K562 (cell line): ENCODE results near the gene DIP2C. TPM values are rescaled to one million over a fixed set of nuclear protein-coding genes. Genes with fewer than 3 reads are reported as not detected.

ENCODE experiments used
- ATAC-seq: fragments of 200-7000 bp; cut with Tn5 transposase; 3 replicates; pipeline ENCODE4 v1.9.1; 2020; ENCODE audit warnings: moderate library complexity
- BruUV-seq: library from RNA; stranded (reverse); fragments of 400-500 nt; replicated peaks from 2 replicates; lab custom pipeline; 2021; lab: Mats Ljungman, UMichigan
- CTCF ChIA-PET: fragments of 300-600 bp; formaldehyde crosslinking; extraction: SDS; loops from one replicate; lab custom pipeline; 2021; ENCODE audit warnings: low intra/inter-chr PET ratio; lab: Yijun Ruan, JAX
- POLR2A ChIA-PET: fragments of 300-600, 350-650 bp; sonication (Branson Sonifier 250); formaldehyde crosslinking; extraction: SDS; loops from one replicate; lab custom pipeline; 2021; ENCODE audit warnings: antibody characterized with exemption, inconsistent platforms; lab: Yijun Ruan, JAX
- DNase-seq, 4 experiments: peaks; one replicate each; pipeline versions ENCODE4 v3.0.0 to v3.0.0-alpha.2; 2011 to 2018; ENCODE audit warnings: low spot score in 3 of 4, mixed read lengths in 3 of 4; ENCODE audit errors: extremely low read depth in 1 of 4
- FAIRE-seq: peaks from 2 replicates; lab custom pipeline; 2011; peaks lifted over from hg19 to GRCh38; lab: Jason Lieb, UNC
- H2AFZ ChIP-seq: 2 replicates; pipeline ENCODE4 v1.6.0; 2011; ENCODE audit warnings: low read depth, low read length, control low read depth, inconsistent platforms
- H3K27ac ChIP-seq: fragments of 200-600 bp; 3 replicates; pipeline ENCODE4 v1.8.0; 2011; ENCODE audit warnings: low read depth, mild to moderate bottlenecking, control low read depth, inconsistent platforms, low read length, moderate library complexity, mixed read lengths; ENCODE audit errors: extremely low read depth
- H3K27me3 ChIP-seq, 2 experiments: fragments of 300-600 bp in 1 of 2; 2 replicates in 1 of 2; 3 replicates in 1 of 2; pipeline versions ENCODE4 v1.6.0 to v1.8.0; 2011; ENCODE audit warnings: inconsistent platforms in 2 of 2, low read length in 2 of 2, mild to moderate bottlenecking in 1 of 2, mixed read lengths in 1 of 2, moderate library complexity in 1 of 2; ENCODE audit not compliant: control insufficient read depth in 2 of 2, insufficient read depth in 2 of 2
- H3K36me3 ChIP-seq: fragments of 300-600 bp; 3 replicates; pipeline ENCODE4 v1.8.0; 2011; ENCODE audit warnings: mild to moderate bottlenecking, low read length, inconsistent platforms; ENCODE audit not compliant: control insufficient read depth, insufficient read depth
- H3K4me1 ChIP-seq, 2 experiments: fragments of 200-600 bp in 1 of 2; replicated peaks in 1 of 2; 2 replicates in 1 of 2; 3 replicates in 1 of 2; pipeline versions ENCODE4 v1.5.1 to v1.8.0; 2011; ENCODE audit warnings: inconsistent platforms in 2 of 2, low read length in 2 of 2, mild to moderate bottlenecking in 1 of 2, mixed read lengths in 1 of 2, moderate library complexity in 1 of 2; ENCODE audit not compliant: control insufficient read depth in 2 of 2, insufficient read depth in 2 of 2
- H3K4me2 ChIP-seq: 2 replicates; pipeline ENCODE4 v1.6.1; 2011; ENCODE audit warnings: low read length, control low read depth, inconsistent platforms, mixed read lengths; ENCODE audit not compliant: insufficient read depth
- H3K4me3 ChIP-seq: fragments of 200-600 bp; sonication (generic), shearing (Covaris generic); 2 replicates; pipeline ENCODE4 v1.5.1; 2016; ENCODE audit warnings: control low read depth, inconsistent platforms
- H3K79me2 ChIP-seq: fragments of 200-600 bp; 3 replicates; pipeline ENCODE4 v1.8.0; 2011; ENCODE audit warnings: low read length, inconsistent platforms; ENCODE audit not compliant: control insufficient read depth, insufficient read depth
- H3K9ac ChIP-seq, 2 experiments: 2 replicates each; pipeline versions ENCODE4 v1.6.0 to v1.6.1; 2011; ENCODE audit warnings: low read depth in 2 of 2, low read length in 2 of 2, control low read depth in 1 of 2, inconsistent platforms in 1 of 2, mild to moderate bottlenecking in 1 of 2, mixed read lengths in 1 of 2; ENCODE audit not compliant: insufficient read depth in 1 of 2
- H3K9me1 ChIP-seq: one replicate; pipeline ENCODE4 v1.6.0; 2011; ENCODE audit warnings: inconsistent platforms, mild to moderate bottlenecking, low read length, moderate library complexity; ENCODE audit not compliant: control insufficient read depth, insufficient read depth
- H3K9me3 ChIP-seq: replicated peaks from 2 replicates; pipeline ENCODE4 v1.5.1; 2011; ENCODE audit warnings: low read depth, low read length, inconsistent platforms; ENCODE audit not compliant: control insufficient read depth, insufficient read depth
- H4K20me1 ChIP-seq: replicated peaks from 2 replicates; pipeline ENCODE4 v1.6.1; 2011; ENCODE audit warnings: low read length, inconsistent platforms, mixed read lengths; ENCODE audit not compliant: control insufficient read depth, insufficient read depth
- KDM2B ChIP-seq: fragments of 250-450 bp; sonication (Bioruptor Pico); IDR thresholded peaks from 2 replicates; pipeline ENCODE4 v1.8.0; 2021; ENCODE audit warnings: mild to moderate bottlenecking, moderate library complexity
- RBBP5 ChIP-seq: fragments of 200-600 bp; sonication (generic); IDR thresholded peaks from 2 replicates; pipeline ENCODE4 v1.6.1; 2012; ENCODE audit warnings: borderline replicate concordance, mild to moderate bottlenecking, low read length, control low read depth, inconsistent platforms; ENCODE audit not compliant: insufficient read depth, poor library complexity, severe bottlenecking
- SMAD1 ChIP-seq: fragments of 150-350 bp; IDR thresholded peaks from 2 replicates; pipeline ENCODE4 v1.6.1; 2014; ENCODE audit warnings: low read length, low read depth; ENCODE audit not compliant: partially characterized antibody
- SMARCA5 ChIP-seq: fragments of 450-650 bp; IDR thresholded peaks from 2 replicates; pipeline ENCODE4 v1.6.1; 2016
- SNRNP70 ChIP-seq: fragments of 200-400 bp; formaldehyde crosslinking; optimal IDR thresholded peaks from 2 replicates; pipeline ENCODE3; 2017; ENCODE audit warnings: low read depth, low read length
- TAF9B ChIP-seq: fragments of 450-650 bp; IDR thresholded peaks from 2 replicates; pipeline ENCODE4 v1.6.1; 2018; ENCODE audit warnings: mild to moderate bottlenecking; ENCODE audit not compliant: partially characterized antibody
- ZNF24 ChIP-seq: fragments of 450-650 bp; IDR thresholded peaks from 2 replicates; pipeline ENCODE4 v1.6.1; 2016
- ZNF79 ChIP-seq: fragments of 250-450 bp; sonication (Bioruptor Pico); IDR thresholded peaks from 2 replicates; pipeline ENCODE4 v1.4.0; 2020; ENCODE audit warnings: low read depth, mild to moderate bottlenecking, moderate library complexity
- WGBS: fragments of 100-300 bp; shearing (Covaris generic); methylation state at CpG from one replicate; pipeline ENCODE4 v1.1.6; 2016; ENCODE audit warnings: low coverage, mixed read lengths; ENCODE audit not compliant: insufficient coverage; ENCODE audit errors: missing lambda C conversion rate; 5-methylcytosine and 5-hydroxymethylcytosine counted together
- in situ Hi-C: fragments of 300-500 bp; cut with MboI; formaldehyde crosslinking; loops from 4 replicates; pipeline ENCODE4 v1.15.0; 2018; ENCODE audit warnings: inconsistent platforms, mixed read lengths
- intact Hi-C: fragments of 100-400 bp; cut with micrococcal nuclease; formaldehyde crosslinking; loops from 2 replicates; pipeline ENCODE4 v1.14.2; 2022
- polyA plus RNA-seq, 8 experiments: library from polyadenylated mRNA; depleted of rRNA in 4 of 8; stranded (reverse) in 5 of 8; unstranded in 3 of 8; fragments of >200 nt; fragmentation: Nextera tagmentation in 2 of 8; fragmentation: Illumina TruSeq in 1 of 8; extraction: Ambion mirVana in 2 of 8; extraction: Trizol in 1 of 8; gene quantifications; 2 replicates each; pipeline versions ENCODE4 v1.2.1 to v1.2.3, GENCODE V29; 2011 to 2014; ENCODE audit warnings: inconsistent platforms in 1 of 8, missing spikeins in 1 of 8
- total RNA-seq, 7 experiments: library from RNA; depleted of rRNA in 6 of 7; stranded (reverse); fragments of >200 nt in 6 of 7; fragmentation: Illumina TruSeq in 2 of 7; extraction: Trizol in 2 of 7; gene quantifications; 2 replicates each; pipeline versions ENCODE4 v1.2.1 to v1.2.3, GENCODE V29; 2011 to 2021; ENCODE audit warnings: low replicate concordance in 1 of 7

The DIP2C gene
- total and polyA plus RNA-seq, 9 of the 15 experiments (the other 6 are each of a cell fraction or from before 2014, with no cell fraction given): 0.01 TPM; not detected in 8

DNA sequence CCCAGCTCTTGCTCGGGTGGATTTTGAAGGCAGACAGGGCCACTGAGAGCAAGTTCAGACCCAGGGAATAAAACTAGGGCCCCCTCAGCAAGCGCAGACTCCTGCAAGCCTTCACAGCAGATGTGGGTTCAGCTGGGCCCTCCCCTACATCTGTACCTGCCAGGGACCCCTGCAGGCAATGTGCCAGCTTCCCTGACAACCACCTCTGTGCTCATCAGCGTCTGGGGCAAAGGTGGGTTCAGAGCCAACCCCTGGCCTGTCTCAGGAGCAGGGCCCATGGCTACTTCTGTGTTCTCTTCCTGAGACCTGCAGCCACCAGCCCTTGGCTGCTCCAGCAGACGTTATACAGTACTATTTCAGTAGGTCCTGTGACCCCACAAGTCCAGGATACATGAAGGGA lies 189.5 kb downstream of the DIP2C start:
- Histone ChIP-seq H3K9me3 (no peaks in the 10 kb centered on the region), H4K20me1 (peaks cover 2% of the 10 kb centered on the region; the same call in 1 of the 2 replicates), H3K27me3 (peaks cover 11 to 43% of the 10 kb centered on the region in 2 experiments; a peak in 4 of 5 replicates), H3K9me1 (no peaks in the 10 kb centered on the region)
- 0% methylated on average over 4 of the region's 4 CpGs for WGBS
- intact Hi-C loops: no loop called here
- in situ Hi-C loops: no loop called here
- no peak for TF ChIP-seq ZNF24
- TF ChIP-seq, all 486 proteins: peak for 0
- no peak for FAIRE-seq
- Histone ChIP-seq H3K4me3 (no peak overlapping the region), H3K9ac (no peak overlapping the region; a peak in 1 of 4 replicates), H3K36me3 (no peaks in the 10 kb centered on the region), H2AFZ (no peak overlapping the region), H3K79me2 (no peaks in the 10 kb centered on the region), H3K4me1 (no peaks in the 10 kb centered on the region), H3K27ac (no peak overlapping the region), H3K4me2 (no peak overlapping the region)
- no peak for DNase-seq
- ChIA-PET POLR2A (interaction anchor here (0.7 kb wide), 1 partner anchor 27 kb away, joined by 3 read pairs; no protein-coding TSS in a partner anchor), CTCF (no interaction called here)
- ATAC-seq: no peak
- no TSS peak for BruUV-seq

DNA sequence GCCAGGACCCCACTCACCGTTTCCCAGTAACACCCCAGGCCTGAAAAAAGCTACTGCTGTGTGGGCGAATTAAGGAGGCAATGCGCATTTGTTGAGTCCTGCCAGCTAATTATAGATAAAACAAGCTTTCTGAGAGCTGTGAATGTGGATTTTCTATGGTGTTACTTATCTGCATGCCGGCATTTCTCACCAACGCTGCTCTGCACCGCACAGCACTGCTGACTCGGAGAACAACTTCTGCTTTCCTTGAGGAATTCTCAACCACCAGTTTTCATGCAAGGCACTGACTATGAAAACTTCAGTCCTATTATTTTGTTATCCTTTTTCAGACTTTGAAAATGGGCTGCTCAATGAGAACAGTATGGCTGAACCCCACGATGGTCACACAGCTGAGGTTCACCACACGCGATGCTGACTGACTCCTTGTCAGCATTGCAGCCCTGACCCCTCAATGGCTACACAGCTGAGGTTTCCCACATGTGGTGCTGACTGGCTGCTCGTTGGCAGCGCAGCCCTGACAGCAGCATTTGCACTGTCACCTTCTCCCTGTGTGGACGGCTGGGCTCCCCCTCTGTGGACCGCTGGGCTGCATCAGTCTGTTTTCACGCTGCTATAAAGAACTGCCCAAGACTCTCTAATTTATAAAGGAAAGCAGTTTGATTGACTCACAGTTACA lies 190.6 kb downstream of the DIP2C start:
- TF ChIP-seq SMAD1: no peak
- no peak for TF ChIP-seq SNRNP70
- no peak for TF ChIP-seq RBBP5
- TF ChIP-seq KDM2B: no peak
- no peak for TF ChIP-seq TAF9B
- no peak for TF ChIP-seq ZNF79 (CRISPR knock-in tag)
- no peak for TF ChIP-seq SMARCA5
- no peak overlapping the region for H3K27ac ChIP-seq
- intact Hi-C loops: no loop called here
- no peaks in the 10 kb centered on the region for H3K9me1 ChIP-seq
- H3K4me3 ChIP-seq: no peak overlapping the region
- H3K79me2 ChIP-seq: no peaks in the 10 kb centered on the region
- H3K36me3 ChIP-seq: no peaks in the 10 kb centered on the region
- no peaks in the 10 kb centered on the region; the same call in 1 of the 2 replicates for H4K20me1 ChIP-seq
- no peak for ATAC-seq
- no peak for FAIRE-seq
- CTCF ChIA-PET: no interaction called here
- H3K4me1 ChIP-seq: no peaks in the 10 kb centered on the region
- H3K4me2 ChIP-seq: no peak overlapping the region
- in situ Hi-C loops: no loop called here
- no peak for DNase-seq
- no peak overlapping the region for H3K9ac ChIP-seq
- H3K9me3 ChIP-seq: no peaks in the 10 kb centered on the region
- BruUV-seq: no TSS peak
- no peak overlapping the region for H2AFZ ChIP-seq
- under 1% methylated on average over 15 of the region's 15 CpGs for whole genome bisulfite sequencing
- peaks cover 11 to 42% of the 10 kb centered on the region in 2 experiments; a peak in 3 of 5 replicates for H3K27me3 ChIP-seq
- POLR2A ChIA-PET: no interaction called here
